ENCODE results near the gene SUMF2. TPM values are rescaled to one million over a fixed set of nuclear protein-coding genes. Genes with fewer than 3 reads are reported as not detected.

The SUMF2 gene
- total and polyA plus RNA-seq, 2 of the 13 experiments (the other 11 are each of a cell fraction or from before 2014, with no cell fraction given), result 48.9 to 54.4 TPM

- TF ChIP-seq ZNF530 (CRISPR knock-in tag; IDR thresholded peaks at IDR 0.05; ENCODE audit: low read depth) (no peak), HMG20A (CRISPR knock-in tag; IDR thresholded peaks at IDR 0.05; ENCODE audit: borderline replicate concordance) (0 out of 2 replicates have a peak, but pooled peaks have one; percentile 26), ZBTB3 (CRISPR knock-in tag; IDR thresholded peaks at IDR 0.05; ENCODE audit: borderline replicate concordance, low read depth) (peak; percentile 86; the same call in 1 of the 2 replicates), ELF4 (CRISPR knock-in tag; IDR thresholded peaks at IDR 0.05; ENCODE audit: borderline replicate concordance) (0 out of 2 replicates have a peak, but pooled peaks have one; percentile 11), DDIT3 (CRISPR knock-in tag; IDR thresholded peaks at IDR 0.05) (no peak), MYC (CRISPR knock-in tag; IDR thresholded peaks at IDR 0.05; ENCODE audit: borderline replicate concordance) (peak; percentile 94), HES4 (CRISPR knock-in tag; IDR thresholded peaks at IDR 0.05; ENCODE audit: borderline replicate concordance) (peak; percentile 75; the same call in 1 of the 2 replicates), PCBP2 (optimal IDR thresholded peaks at IDR 0.05; ENCODE audit: low read depth, low read length, poor library complexity, severe bottlenecking) (no peak), WIZ (CRISPR knock-in tag; IDR thresholded peaks at IDR 0.05) (peak; percentile 14; the same call in 1 of the 2 replicates), ZBTB7A (CRISPR knock-in tag; IDR thresholded peaks at IDR 0.05) (0 out of 2 replicates have a peak, but pooled peaks have one; percentile 60), RFX3 (CRISPR knock-in tag; IDR thresholded peaks at IDR 0.05) (no peak), FOXA3 (CRISPR knock-in tag; IDR thresholded peaks at IDR 0.05) (peak; percentile 49), SETDB1 (CRISPR knock-in tag; IDR thresholded peaks at IDR 0.05; ENCODE audit: borderline replicate concordance) (no peak), ZNF780A (CRISPR knock-in tag; IDR thresholded peaks at IDR 0.05) (no peak), TERF1 (CRISPR knock-in tag; IDR thresholded peaks at IDR 0.05) (no peak), KLF13 (CRISPR knock-in tag; IDR thresholded peaks at IDR 0.05) (peak; percentile 4; the same call in 1 of the 2 replicates), ONECUT2 (CRISPR knock-in tag; IDR thresholded peaks at IDR 0.05) (no peak), MEIS1 (CRISPR knock-in tag; IDR thresholded peaks at IDR 0.05; ENCODE audit: borderline replicate concordance) (peak; percentile 49; the same call in 1 of the 2 replicates), ZNF615 (CRISPR knock-in tag; IDR thresholded peaks at IDR 0.05; ENCODE audit: borderline replicate concordance) (no peak; the same call in 1 of the 2 replicates), GABPB1 (CRISPR knock-in tag; IDR thresholded peaks at IDR 0.05) (peak; percentile 94), ZNF572 (CRISPR knock-in tag; IDR thresholded peaks at IDR 0.05) (no peak), ZNF792 (CRISPR knock-in tag; IDR thresholded peaks at IDR 0.05) (peak; percentile 87; the same call in 1 of the 2 replicates), ZNF598 (CRISPR knock-in tag; IDR thresholded peaks at IDR 0.05; ENCODE audit: borderline replicate concordance) (peak; percentile 85; the same call in 1 of the 2 replicates)
- TF ChIP-seq, protein P1, sequence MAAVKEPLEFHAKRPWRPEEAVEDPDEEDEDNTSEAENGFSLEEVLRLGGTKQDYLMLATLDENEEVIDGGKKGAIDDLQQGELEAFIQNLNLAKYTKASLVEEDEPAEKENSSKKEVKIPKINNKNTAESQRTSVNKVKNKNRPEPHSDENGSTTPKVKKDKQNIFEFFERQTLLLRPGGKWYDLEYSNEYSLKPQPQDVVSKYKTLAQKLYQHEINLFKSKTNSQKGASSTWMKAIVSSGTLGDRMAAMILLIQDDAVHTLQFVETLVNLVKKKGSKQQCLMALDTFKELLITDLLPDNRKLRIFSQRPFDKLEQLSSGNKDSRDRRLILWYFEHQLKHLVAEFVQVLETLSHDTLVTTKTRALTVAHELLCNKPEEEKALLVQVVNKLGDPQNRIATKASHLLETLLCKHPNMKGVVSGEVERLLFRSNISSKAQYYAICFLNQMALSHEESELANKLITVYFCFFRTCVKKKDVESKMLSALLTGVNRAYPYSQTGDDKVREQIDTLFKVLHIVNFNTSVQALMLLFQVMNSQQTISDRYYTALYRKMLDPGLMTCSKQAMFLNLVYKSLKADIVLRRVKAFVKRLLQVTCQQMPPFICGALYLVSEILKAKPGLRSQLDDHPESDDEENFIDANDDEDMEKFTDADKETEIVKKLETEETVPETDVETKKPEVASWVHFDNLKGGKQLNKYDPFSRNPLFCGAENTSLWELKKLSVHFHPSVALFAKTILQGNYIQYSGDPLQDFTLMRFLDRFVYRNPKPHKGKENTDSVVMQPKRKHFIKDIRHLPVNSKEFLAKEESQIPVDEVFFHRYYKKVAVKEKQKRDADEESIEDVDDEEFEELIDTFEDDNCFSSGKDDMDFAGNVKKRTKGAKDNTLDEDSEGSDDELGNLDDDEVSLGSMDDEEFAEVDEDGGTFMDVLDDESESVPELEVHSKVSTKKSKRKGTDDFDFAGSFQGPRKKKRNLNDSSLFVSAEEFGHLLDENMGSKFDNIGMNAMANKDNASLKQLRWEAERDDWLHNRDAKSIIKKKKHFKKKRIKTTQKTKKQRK (IDR thresholded peaks at IDR 0.05; ENCODE audit: low read length), result no peak
These were observed 12.5 kb upstream of the SUMF2 start, which contains the start of the genes CCT6A and PSPH (continued) for GRCh38 chr7:56051339-56052191.

Measured in HepG2 (cell line).